Thyroid gland (tissue), 4 donors: Measurements from ENCODE around the gene SLC25A24.

Source experiments
- CTCF ChIP-seq, 6 experiments: fragments of 200-600 bp in 3 of 6; fragments of 450-650 bp in 3 of 6; sonication (generic) in 3 of 6; IDR thresholded peaks; one replicate each; pipeline ENCODE4 v1.5.1; 2016 to 2019; ENCODE audit warnings: antibody characterized with exemption in 6 of 6, mild to moderate bottlenecking in 2 of 6, inconsistent platforms in 1 of 6, moderate library complexity in 1 of 6
- POLR2A ChIP-seq, 2 donors: fragments of 450-650 bp; IDR thresholded peaks; one replicate each; pipeline ENCODE4 v1.6.1; 2017; ENCODE audit warnings: antibody characterized with exemption in 2 of 2, mild to moderate bottlenecking in 2 of 2, moderate library complexity in 1 of 2

- TF ChIP-seq CTCF (IDR thresholded peaks at IDR 0.05) (no peak), POLR2A (IDR thresholded peaks at IDR 0.05) (no peak)
Observed at GRCh38 chr1:108108119-108108518, 92.0 kb downstream of the SLC25A24 start.
